Stimulated activated naive CD4-positive, alpha-beta T cell treated with Interleukin-2 at 50 U/mL for 16 hours (primary cell): ENCODE measurements around the gene USP7.

ENCODE experiments used
- DNase-seq: peaks from one replicate; lab custom pipeline; 2025; lab: John Stamatoyannopoulos, UW

The USP7 gene

DNA sequence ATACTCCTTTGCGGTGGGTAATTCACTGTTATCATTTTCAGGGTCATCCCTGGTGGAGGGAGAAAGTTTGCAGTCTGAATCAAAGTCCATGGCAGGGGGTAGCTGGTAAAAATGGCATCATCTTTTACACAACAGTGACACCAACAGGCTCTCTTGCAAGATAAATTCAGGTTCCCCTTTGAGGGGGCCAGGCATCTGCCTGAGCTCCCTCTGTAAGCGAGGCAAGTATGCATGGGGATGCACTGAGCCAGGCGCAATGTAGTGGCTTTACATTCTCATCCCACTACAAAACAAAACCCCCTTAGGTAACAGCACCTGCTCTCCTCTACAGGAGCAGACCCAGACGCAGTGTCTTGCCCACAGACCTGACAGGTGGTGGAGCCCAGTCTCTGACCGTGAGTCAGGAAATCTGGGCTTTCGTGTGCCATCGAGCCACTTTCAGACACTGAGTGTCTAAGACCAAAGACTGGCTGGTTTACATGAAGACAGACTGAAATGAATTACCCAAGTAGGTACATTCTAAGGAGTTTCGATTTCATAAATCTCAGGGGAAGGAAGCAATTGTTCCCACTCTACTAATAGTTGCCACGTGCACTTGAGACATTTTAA, 63.9 kb downstream of the USP7 start:
- no peak for DNase-seq

DNA sequence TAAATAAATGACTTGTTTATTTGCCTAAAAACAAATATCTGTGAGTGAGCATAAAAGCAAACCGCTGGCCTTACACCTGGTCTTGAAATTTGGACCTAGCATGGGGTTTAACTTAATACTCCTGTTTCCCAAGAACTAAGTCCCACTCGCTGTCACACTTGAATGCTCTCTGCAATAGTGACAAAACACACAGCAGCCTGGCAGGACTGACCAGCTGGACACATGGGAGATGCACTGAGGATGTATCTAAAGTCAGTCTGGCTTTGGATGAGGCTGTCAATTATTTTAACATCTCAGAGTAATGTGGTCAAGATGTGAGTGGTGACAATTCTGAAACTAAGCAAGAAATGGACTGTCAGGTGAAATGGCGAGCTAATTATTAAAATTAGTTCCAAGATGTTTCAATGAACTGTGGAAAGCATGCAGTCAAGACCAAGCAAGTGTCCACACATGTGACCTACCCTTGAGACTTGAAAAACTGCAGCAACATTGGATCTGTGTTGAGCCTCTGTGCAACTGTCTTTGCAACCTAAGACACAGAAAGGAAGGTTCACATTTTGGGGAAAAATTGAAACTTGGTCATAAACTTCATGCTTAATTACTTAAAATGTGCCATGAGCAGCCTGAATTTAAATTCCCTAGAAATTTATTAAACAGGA, 64.9 kb downstream of the USP7 start:
- DNase-seq: no peak

DNA sequence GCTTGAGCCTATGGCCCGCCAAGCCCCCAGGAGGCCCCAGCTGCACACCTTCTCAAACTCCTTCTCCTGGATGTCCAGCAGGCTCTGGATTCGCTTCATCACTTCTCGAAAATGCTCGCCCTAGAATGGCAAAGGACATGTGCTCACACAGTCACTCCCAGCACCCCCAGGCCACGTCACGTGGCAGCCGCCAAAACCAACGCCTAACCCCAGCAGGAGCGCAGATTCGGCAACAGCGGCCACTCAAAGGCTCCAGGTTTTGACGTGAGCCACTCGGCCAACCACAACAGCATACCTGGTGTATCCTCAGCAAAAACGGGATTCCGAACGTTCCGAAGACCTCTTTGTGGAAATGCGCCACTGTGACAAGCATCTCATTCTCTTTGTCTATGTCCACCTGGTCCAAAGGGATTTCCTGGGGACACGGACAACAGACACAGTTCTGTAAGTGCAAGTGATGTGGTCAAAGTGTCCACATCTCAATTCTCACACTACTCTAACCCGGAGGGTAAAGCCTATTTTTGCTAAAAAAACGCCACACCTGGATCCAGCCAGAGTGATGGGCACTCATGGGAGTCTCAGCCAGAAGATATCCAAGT, 68.9 kb downstream of the USP7 start:
- no peak for DNase-seq

DNA sequence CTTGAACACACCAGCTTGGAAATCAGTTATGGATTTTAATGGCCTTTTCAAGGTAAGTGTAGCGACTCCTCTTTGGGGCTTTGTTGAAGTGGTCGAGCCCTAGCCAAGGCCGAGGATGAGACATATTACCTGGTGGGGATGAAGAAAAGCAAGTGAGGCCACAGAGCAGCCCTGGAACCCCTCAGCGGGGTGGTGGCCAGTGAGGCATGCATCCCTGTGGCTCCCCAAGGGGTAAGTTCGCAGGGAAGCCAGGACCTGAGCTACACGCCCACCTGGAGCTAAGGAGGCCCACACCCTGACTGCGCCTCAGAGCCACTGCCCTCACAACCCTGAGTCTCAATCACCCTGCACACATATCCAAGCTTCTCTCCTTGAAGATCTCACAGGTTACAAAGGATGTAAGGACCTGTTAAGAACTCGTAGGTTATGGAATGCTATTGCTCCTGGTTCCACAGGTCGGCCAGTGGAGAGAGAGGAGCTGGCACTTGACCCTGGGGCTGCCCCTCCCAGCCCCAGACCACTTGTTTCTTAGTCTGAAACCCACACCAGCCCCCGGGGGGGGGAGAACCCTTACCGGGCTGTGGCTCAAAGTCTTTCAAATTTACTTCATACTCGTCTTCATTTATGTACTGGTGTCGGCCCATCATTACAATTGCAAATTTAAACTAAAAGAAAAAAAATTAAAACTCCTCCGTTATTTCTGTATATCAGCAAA, 69.6 kb downstream of the USP7 start:
- DNase-seq: no peak

DNA sequence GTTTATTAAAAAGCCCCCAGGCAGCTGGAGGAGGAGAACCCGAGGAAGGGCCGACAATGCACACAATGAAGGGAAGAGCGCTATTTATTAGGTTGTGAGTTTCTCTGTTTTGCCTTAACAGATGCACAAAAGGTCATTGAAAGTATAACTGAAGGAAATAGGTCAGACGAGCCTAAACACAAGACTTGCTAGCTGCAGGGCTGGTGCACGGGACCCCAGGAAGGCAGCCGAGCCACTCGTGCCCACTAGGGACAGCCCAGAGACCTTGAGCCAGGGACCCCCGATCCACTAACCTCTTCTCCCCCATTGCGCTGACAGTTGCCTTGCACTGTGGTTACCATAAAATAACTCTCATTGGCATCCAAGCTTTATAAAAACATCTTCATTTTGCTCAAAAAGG, 70.3 kb downstream of the USP7 start:
- no peak for DNase-seq

DNA sequence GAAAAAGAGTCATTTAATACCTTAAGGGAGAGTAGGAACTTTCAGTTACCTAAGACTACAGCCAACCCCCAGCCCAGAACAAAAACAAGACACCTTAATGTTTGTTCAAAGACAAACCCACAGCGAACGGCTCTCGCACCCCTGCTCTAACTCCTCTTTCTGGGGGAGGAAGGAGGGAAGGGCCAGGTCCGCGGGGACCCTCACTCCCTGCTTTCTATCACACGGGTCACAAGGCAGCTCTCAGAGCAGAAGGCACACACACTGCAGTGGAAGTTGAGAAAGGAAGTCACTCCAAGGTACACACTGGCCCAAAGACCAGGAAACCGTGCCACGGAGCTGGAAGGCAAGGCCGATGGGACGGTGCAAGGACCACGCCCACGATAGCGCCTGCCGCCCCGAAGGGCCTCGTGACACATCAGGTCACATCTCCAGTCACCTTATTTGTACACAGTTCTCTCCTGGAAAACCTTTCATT, 71.6 kb downstream of the USP7 start:
- DNase-seq: peak; percentile 43

DNA sequence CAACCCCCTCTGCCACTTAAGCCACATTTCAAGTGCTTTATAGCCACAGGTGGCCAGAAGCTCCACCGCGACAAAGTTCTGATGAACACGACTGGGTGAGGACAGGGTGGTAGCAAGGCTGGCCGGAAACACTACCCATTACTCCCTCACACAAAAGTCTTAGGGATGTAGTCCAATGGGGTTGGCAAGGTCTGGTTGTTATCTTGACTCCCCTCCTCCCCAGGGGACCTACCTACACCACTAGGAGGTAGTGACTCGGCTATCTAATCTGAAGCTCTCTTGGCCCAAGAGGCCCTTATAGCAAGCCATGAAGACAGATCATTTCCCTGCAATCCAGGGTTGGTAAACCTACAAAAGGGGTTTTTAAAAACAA, 73.2 kb downstream of the USP7 start:
- no peak for DNase-seq

DNA sequence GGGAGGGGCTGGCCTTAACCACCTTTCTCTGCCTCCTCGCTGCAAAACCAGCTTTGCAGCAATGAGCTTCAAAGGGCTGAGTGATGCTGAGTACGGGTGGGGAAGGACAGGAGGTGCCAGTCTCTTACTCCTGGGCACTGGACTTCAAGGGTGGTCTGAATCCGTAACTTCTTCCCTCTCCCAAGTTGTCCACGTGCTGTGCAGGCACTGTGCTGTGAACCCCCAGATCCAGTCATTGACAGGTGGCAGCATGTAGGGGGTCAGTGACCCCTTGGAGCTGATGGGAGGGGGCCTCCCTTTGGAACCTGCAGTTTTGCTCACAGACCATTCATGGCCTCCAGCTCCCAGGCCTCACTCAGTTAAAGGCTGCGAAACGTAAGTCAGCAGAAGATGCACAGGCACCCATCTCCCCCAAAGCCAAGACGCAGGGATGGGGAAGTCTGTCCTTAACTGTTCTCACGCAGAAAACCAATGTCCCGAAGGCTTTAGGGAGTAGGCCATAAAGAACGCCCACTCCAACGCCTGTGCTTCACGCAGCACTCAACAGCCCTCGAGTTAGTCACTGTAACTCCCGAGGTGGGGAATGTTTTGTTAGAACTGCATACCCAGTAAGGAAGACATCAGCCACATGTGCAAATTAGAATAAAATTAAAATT, 73.7 kb downstream of the USP7 start:
- no peak for DNase-seq

DNA sequence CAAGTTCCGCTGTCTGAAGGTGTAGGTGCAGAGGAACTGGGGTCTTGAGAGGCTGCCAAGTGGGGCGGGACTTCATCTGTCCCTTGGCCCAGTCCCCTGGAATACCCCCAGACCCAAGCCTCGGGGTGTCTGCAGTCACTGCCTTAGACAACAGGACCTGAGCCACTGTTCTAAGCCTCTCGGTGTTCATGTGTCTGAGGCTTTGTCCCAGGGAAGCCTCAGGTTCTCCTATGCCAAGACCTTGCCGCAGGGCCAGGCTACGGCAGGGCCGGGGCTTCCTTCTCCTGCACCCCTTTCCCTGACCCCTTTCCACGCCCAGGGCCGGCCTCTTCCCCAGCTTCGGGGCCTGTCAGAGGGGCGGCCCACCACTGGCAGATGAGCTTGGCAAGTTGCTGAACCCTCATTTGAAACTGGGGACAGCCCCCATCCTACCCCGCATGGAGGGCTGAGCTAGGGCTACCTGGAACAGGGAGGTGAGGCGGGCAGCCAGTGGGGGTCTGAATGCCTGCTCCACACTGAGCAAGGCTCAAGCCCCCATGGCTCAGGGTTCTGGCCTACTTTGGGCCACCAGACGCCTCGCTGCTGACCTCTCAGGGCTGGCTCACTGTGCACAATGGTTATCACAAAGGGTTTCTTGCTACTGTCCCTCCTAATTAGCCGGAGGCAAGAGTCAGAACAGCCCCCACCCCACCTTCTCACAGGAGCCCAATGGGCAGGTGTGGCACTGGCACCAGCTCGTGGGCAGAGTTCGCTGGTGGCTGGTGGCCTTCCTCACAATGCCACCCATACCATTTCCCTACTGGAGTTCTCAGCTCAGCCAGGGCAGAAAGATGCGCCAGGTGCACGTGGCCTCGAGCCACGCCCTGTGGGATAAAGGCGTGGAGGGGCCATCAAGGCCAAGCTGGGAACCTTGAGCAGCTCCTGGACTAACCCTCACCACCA, 74.5 kb downstream of the USP7 start:
- no peak for DNase-seq

DNA sequence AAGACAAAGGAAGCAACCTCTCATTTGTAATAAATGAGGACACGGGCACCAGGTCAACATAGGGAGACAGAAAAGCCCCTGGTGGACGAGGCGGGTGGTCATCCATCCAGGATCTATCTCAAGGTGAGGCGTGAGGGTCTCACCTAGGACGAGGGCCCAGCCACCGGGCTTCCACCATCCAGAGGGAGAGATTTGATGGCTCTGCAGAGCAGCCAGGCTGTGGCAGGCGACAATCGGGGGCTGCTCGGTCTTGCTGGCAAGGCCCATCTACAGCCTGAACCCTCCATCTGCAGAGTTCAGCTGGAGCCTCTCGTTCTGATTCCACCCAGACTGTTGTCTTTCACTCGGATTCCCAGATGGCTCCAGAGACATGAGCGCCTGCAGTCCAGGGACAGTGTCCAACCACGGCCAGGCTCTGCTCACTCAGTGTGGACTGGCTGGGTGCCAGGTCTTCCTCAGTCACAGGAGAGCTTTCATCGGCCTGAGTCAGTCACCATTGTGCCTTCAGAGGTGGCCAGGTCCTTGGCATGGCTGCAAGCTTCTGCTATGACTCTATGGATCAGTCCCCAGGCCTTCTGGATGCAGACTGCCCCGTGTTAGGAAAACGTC, 75.7 kb downstream of the USP7 start:
- no peak for DNase-seq

DNA sequence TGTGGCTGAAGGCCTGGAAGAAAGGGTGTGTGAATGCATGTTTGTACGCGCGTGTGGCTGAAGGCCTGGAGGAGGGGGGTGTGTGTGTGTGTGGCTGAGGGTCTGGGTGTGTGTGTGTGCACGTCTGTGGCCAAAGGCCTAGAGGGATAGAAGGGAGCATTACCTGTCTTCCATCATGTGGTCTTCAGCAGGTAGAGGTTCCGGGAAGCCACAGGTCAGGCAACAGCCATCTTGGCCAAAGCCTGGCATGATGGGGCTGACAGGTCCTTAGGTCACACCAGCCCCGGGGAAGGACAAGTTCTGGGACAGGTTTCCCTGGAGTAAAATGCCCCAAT, 76.3 kb downstream of the USP7 start:
- no peak for DNase-seq

DNA sequence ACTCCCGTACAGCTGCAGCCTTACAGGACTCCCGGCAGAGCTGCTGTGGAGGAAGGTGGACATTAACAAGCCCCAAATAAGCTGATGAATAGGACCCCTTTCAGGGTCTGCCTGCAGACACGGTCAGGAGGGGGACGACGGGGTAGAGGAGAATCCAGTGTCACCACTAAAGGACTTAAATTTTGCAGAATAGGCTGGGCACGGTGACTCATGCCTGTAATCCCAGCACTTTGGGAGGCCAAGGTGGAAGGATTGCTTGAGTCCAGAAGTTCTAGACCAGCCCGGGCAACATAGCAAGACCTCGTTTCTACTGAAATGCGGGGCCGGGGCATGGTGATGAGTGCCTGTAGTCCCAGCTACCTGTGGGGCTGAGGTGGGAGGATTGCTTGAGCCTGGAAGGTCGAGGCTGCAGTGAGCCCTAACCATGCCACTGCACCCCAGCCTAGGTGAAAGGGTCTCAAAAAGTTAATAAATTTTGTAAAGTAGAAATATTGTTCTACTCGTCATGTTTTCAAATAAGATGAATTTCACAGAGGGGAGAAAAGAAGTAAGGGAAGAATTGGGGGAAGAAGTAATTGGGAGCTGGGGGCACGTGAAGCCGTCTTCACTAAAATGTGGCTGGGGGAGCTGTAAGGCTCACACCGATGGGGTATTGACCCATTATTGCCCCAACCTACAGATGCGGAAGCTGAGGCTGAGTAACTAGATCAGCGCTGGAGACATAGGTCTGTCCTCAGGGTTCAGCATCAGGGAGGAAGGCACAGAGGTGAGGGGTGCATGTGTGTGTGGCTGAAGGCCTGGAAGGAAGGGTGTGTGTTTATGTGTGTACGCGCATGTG, 76.9 kb downstream of the USP7 start:
- DNase-seq: no peak

DNA sequence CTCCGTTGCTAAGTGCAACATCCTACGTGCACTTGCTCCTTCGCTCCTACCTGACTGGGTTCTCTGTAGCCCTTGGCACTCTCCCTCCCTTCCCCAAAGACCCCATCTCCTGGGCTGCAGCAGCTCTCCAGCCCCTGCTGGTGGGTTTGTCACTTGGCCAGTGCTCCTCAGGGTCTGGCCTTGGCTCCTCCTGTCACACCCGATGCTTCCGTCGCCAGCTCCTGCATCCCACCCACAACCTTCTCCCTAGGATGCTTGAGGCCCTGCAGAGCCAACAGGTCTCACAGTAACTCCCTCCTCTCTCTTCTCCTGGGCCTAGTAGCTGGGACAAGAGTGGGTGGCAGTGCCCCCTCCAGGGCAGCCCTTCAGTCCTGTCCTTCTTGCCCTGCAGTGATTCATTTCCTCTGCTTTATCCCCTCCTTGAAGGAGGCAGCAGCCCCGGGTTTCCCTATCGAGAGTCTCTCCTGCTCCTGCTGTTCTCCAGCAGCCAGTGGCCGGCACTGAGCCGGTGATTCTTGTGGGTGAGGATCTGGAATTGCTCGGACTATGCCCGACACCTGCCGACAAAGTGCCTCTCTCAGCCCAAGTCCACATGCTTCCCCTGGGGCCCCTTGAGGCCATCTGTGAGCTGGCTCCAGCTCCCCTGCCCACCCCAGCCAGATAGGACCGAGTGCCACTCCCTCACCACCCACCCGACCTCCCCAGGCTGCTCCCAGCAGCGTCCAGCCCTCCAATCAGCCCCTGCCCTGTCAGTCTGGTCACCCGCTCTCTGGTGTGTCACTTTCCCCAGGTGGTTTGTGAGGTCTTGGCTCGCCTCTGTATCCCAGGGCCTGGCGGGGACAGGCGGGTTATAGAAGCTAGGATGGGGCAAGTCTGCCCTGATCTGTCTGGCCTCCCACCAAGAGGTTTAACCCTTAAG, 77.8 kb downstream of the USP7 start:
- no peak for DNase-seq

DNA sequence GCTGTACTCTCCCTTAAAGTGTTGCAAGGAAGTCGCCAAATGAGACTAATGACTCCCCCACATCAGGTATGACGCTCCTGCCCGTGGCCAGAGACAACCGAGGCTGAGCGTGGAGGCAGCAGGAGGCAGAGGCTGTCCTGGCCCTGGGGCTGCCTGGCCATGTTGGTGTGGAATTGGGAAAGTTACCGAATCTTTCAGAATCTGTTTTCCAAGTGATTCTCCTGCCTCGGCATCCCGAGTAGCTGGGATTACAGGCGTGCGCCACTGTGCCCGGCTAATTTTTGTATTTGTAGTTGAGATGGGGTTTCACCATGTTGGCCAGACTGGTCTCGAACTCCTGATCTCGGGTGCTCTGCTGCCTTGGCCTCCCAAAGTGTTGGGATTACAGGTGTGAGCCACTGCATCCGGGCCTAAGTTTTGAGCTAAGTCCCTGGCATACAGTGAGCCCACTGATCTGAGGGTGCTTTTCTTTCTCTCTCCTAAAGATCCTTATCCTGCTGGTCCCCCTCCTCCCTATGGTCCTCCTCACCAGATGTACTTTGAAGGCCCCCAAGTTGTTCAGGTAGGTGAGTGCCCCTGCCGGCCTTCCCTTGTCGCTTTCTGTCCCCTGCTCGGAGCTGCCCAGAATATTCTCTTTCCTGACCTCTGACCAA, 80.9 kb downstream of the USP7 start:
- DNase-seq: no peak

DNA sequence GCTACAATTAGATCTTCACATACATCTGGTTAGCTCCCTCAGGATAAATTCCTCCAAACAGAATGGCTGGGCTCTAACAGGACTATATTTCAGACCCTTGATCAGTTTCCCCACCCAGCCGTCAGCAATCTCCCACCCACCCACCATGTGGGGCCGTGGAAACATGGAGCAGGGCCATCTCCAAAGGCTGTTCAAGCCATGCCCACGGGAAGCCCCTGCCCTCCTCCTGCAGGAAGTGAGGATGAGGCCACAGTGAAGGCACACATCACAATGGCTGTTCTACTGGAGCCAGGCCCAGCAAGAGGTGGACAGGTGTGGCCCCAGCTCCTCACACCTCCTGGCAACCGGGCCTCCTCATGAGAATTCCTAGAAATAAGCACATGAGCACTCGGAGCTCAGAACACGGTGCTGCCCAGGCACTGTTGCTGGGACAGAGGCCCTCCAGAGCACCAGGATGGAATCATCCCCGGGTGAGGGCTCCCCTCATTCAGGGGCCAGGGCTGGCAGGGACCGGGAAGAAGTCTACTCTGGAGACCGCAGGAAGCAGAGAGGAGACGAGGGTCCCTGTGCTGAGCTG, 81.6 kb downstream of the USP7 start, which contains the start of gene LITAFD:
TSS of gene LITAFD (plus strand) at position 311 of the 577 bp plus-strand sequence. CDS start 2,005 bp downstream, outside the sequence.
- DNase-seq: no peak

DNA sequence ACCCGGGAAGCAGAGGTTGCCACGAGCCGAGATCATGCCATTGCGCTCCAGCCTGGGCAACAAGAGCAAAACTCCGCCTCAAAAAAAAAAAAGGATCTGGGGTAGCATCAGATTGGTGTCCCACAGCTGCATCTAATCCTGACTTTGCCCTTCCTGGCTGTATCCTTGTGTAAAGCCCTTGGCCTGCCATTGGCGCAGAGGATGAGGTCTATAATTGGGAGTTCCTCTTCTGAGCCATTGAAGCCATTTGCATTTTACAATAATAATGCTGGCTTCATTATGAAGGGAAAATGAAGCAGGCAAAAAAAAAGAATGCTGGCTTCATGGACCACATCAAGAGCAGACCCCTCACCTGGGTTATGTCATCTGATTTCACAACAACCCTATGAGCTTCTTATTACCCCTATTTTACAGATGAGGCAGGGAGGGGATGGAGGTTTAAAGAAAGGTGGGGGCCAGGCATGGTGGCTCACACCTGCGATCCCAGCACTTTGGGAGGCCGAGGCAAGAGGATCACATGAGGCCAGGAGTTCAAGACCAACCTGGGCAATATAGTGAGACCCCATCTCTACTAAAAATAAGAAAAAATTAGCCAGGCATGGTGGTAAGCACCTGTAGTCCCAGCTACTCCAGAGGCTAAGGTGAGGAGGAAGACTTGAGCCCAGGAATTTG, 82.7 kb downstream of the USP7 start:
- DNase-seq: no peak

DNA sequence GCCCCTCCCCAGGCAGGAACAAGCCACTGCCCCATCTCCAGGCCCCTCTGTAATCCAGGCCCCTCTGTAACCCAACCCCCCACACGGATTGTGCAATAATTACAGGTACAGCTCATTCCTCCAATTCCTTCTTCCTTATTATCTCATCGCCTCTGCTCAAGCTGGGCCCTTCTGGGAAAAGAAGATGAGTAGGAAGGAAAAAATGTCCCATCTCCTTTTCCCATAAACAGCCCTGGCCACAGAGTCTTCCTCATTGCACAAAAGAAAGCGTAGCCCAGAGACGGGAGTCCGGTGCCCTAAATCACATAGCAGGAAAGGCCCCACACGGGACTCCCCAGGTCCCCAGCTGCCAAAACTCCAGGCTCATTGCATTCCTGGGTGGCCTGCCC, 85.2 kb downstream of the USP7 start:
- DNase-seq: no peak
